Measurements from ENCODE around the gene ARHGAP26.

The ARHGAP26 gene

GRCh38 chr5:142875936-142876335 is 105.8 kb downstream of the ARHGAP26 start:
- POLR2A ChIA-PET (ENCODE audit: low non-redundant PET): no interaction called here
- CTCF ChIA-PET: interaction anchor here (2.1 to 4.3 kb wide), 3 partner anchors 11 to 163 kb away, joined by 8 to 32 read pairs (median 28); no protein-coding TSS in a partner anchor
- TF ChIP-seq CTCF (conservative IDR thresholded peaks at IDR 0.05; ENCODE audit: low read depth): no peak
- DNase-seq (ENCODE audit: low spot score): no peak
- no peak overlapping the region for H3K27ac ChIP-seq

- no peak overlapping the region for H3K27ac ChIP-seq
- no peak for TF ChIP-seq CTCF (conservative IDR thresholded peaks at IDR 0.05; ENCODE audit: low read depth)
- CTCF ChIA-PET: interaction anchor here (0.6 to 9.0 kb wide), 4 partner anchors 77 to 1254 kb away, joined by 3 to 88 read pairs (median 3); no protein-coding TSS in a partner anchor
- POLR2A ChIA-PET (ENCODE audit: low non-redundant PET): no interaction called here
- no peak for DNase-seq (ENCODE audit: low spot score)
Measured at GRCh38 chr5:142876817-142877216, 106.6 kb downstream of the ARHGAP26 start.

- DNase-seq (ENCODE audit: low spot score): no peak
- no peak overlapping the region for H3K27ac ChIP-seq
- CTCF ChIA-PET: interaction anchor here (0.6 to 9.0 kb wide), 5 partner anchors 11 to 947 kb away, joined by 3 to 88 read pairs (median 53); no protein-coding TSS in a partner anchor
- no peak for TF ChIP-seq CTCF (conservative IDR thresholded peaks at IDR 0.05; ENCODE audit: low read depth)
- POLR2A ChIA-PET (ENCODE audit: low non-redundant PET): no interaction called here
Measured at GRCh38 chr5:142878111-142878510, 107.9 kb downstream of the ARHGAP26 start.

- ChIA-PET CTCF (interaction anchor here (0.6 to 9.0 kb wide), 11 partner anchors 10 to 946 kb away, joined by 3 to 88 read pairs (median 6); no protein-coding TSS in a partner anchor), POLR2A (ENCODE audit: low non-redundant PET) (no interaction called here)
- no peak overlapping the region for H3K27ac ChIP-seq
- no peak for TF ChIP-seq CTCF (conservative IDR thresholded peaks at IDR 0.05; ENCODE audit: low read depth)
- DNase-seq (ENCODE audit: low spot score): no peak
Measured at GRCh38 chr5:142878638-142879037, 108.5 kb downstream of the ARHGAP26 start.

GRCh38 chr5:142881076-142881783 is 111.1 kb downstream of the ARHGAP26 start:
- no peak for DNase-seq (ENCODE audit: low spot score)

GRCh38 chr5:142881784-142882126 is 111.6 kb downstream of the ARHGAP26 start:
- CTCF ChIA-PET: interaction anchor here (0.7 to 9.0 kb wide), 10 partner anchors 11 to 715 kb away, joined by 3 to 88 read pairs (median 14); no protein-coding TSS in a partner anchor

More at GRCh38 chr5:142881076-142881783, 111.1 kb downstream of the ARHGAP26 start:
- ChIA-PET POLR2A (ENCODE audit: low non-redundant PET) (no interaction called here), CTCF (interaction anchor here (0.6 to 9.0 kb wide), 18 partner anchors 11 to 226 kb away, joined by 3 to 88 read pairs (median 6); no protein-coding TSS in a partner anchor)
- H3K27ac ChIP-seq: no peak overlapping the region
- no peak for TF ChIP-seq CTCF (conservative IDR thresholded peaks at IDR 0.05; ENCODE audit: low read depth)

More at GRCh38 chr5:142881784-142882126, 111.6 kb downstream of the ARHGAP26 start:
- TF ChIP-seq CTCF (conservative IDR thresholded peaks at IDR 0.05; ENCODE audit: low read depth): no peak
- POLR2A ChIA-PET (ENCODE audit: low non-redundant PET): no interaction called here
- no peak for DNase-seq (ENCODE audit: low spot score)
- H3K27ac ChIP-seq: no peak overlapping the region
